Keratinocyte (primary cell): ENCODE data around the gene INPP4B.

Experiments
- EZH2 ChIP-seq: IDR thresholded peaks from one replicate; pipeline ENCODE4 v1.6.1; 2012; ENCODE audit warnings: inconsistent platforms, mild to moderate bottlenecking, low read length, moderate library complexity
- TF ChIP-seq, protein P1 (sequence below), 3 experiments: IDR thresholded peaks in 1 of 3; conservative IDR thresholded peaks in 1 of 3; optimal IDR thresholded peaks in 1 of 3; 2 replicates in 2 of 3; 3 replicates in 1 of 3; pipeline versions ENCODE3 to v1.5.1; 2011; ENCODE audit warnings: low read length in 3 of 3, mild to moderate bottlenecking in 3 of 3, moderate library complexity in 2 of 3, control low read depth in 1 of 3, inconsistent platforms in 1 of 3; ENCODE audit not compliant: insufficient read depth in 2 of 3; ENCODE audit errors: extremely low read depth in 1 of 3

DNA sequence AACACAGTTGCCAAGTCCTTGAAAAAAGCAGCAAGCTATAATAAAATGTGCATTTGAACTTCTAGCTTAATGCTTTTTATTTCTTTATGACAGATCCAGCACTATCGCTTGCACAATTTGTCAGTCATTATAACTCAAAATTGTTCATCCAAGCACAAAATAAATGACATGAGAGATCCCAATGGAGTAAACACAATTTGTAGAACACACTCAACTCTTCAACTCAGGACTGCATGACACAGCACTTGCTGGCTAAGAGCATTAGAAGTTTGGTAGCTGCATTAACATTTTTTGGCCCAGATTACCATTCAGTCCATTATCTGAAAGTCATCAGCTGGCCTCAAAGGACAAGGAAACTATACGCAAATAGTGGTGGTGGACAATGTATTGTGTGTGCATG, 530.1 kb downstream of the INPP4B start:
- TF ChIP-seq, protein P1, sequence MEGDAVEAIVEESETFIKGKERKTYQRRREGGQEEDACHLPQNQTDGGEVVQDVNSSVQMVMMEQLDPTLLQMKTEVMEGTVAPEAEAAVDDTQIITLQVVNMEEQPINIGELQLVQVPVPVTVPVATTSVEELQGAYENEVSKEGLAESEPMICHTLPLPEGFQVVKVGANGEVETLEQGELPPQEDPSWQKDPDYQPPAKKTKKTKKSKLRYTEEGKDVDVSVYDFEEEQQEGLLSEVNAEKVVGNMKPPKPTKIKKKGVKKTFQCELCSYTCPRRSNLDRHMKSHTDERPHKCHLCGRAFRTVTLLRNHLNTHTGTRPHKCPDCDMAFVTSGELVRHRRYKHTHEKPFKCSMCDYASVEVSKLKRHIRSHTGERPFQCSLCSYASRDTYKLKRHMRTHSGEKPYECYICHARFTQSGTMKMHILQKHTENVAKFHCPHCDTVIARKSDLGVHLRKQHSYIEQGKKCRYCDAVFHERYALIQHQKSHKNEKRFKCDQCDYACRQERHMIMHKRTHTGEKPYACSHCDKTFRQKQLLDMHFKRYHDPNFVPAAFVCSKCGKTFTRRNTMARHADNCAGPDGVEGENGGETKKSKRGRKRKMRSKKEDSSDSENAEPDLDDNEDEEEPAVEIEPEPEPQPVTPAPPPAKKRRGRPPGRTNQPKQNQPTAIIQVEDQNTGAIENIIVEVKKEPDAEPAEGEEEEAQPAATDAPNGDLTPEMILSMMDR (optimal IDR thresholded peaks at IDR 0.05 in 1 of 3, IDR thresholded peaks at IDR 0.05 in 1 of 3, conservative IDR thresholded peaks at IDR 0.05 in 1 of 3; ENCODE audit: extremely low read depth in 1 of 3, insufficient read depth in 2 of 3, low read length in 3 of 3), result no peak
- TF ChIP-seq EZH2, result no peak
